Stimulated activated CD4-positive, alpha-beta T cell treated with anti-CD3 and anti-CD28 coated beads, Interleukin-2, amount 100 ng/mL, for 48 hours (primary cell): ENCODE results near the gene UBE4B.
"Not testable (repeated sequence)": the region's sequence is repeated elsewhere in the genome, so short reads cannot be mapped to it uniquely, and the experiment has no call there.

Experiments used
- DNase-seq, 2 donors: peaks; one replicate each; pipeline ENCODE4 v3.0.0-alpha.2; 2020

The UBE4B gene

GRCh38 chr1:10213186-10213705 lies 180.5 kb downstream of the UBE4B start:
- no peak for DNase-seq

GRCh38 chr1:10216090-10216749 lies 183.5 kb downstream of the UBE4B start:
- no peak for DNase-seq

- DNase-seq = no peak
Measured at GRCh38 chr1:10217748-10218441, 185.1 kb downstream of the UBE4B start.

- DNase-seq = no peak
Measured at GRCh38 chr1:10220200-10220599, 187.4 kb downstream of the UBE4B start.

- DNase-seq = not testable (repeated sequence)
Measured at GRCh38 chr1:10220657-10221056, 187.9 kb downstream of the UBE4B start.

GRCh38 chr1:10225573-10225972 lies 192.8 kb downstream of the UBE4B start:
- DNase-seq = no peak

- no peak for DNase-seq
Measured at GRCh38 chr1:10228528-10228927, 195.8 kb downstream of the UBE4B start.

GRCh38 chr1:10229903-10230302 lies 197.1 kb downstream of the UBE4B start:
- DNase-seq = no peak
